Measurements from ENCODE around the gene NFE2L3. TPM values are rescaled to one million over a fixed set of nuclear protein-coding genes. Genes with fewer than 3 reads are reported as not detected.

NFE2L3 gene
- total and polyA plus RNA-seq, 2 donors (not counting 3 experiments of a cell fraction or from before 2014, with no cell fraction given) = 29.6 to 40.2 TPM

DNA sequence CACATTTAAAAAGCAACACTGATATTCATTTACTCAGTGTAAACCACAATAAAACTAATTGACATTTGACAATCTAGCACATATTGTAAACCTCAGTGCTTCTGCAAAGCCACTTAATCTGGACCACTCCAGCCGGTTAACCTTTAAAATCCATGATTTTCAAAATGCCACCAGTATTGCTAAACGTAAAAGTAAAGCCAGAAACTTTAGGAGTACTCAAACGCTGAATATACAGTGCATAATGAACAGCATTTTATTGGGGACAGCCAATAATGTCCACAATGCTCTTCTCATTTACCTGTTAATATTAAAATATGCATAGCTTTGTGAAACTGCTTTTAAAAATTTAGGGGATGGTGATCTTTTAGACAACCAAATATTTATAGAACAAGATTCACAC lies 37.7 kb downstream of the NFE2L3 start:
- ChIA-PET CTCF (interaction anchor here (1.2 to 2.1 kb wide), 7 partner anchors 10 to 478 kb away, joined by 3 to 13 read pairs (median 5); partner anchors contain the start of genes HNRNPA2B1 and NFE2L3), POLR2A (interaction anchor here (1.0 to 3.1 kb wide), 4 partner anchors 9 to 38 kb away, joined by 3 to 9 read pairs (median 6); partner anchors contain the start of gene NFE2L3)
- peaks cover 38 to 68% of the 10 kb centered on the region in 2 experiments for H3K36me3 ChIP-seq (ENCODE audit: control insufficient read depth in 2 of 2, extremely low read depth in 1 of 2, insufficient read depth in 2 of 2, low read length in 2 of 2)
- H4K20me1 ChIP-seq (replicated peaks; ENCODE audit: control insufficient read depth, extremely low read depth, insufficient read depth, low read length) = peaks cover 35% of the 10 kb centered on the region
- H3K9ac ChIP-seq (replicated peaks; ENCODE audit: extremely low read depth, insufficient read depth, low read length) = no peak overlapping the region
- no peak overlapping the region for H3K4me3 ChIP-seq (replicated peaks in 1 of 3; ENCODE audit: insufficient read depth in 1 of 3, low read depth in 1 of 3, low read length in 3 of 3)
- DNase-seq (ENCODE audit: low read depth, low spot score) (no peak), FAIRE-seq (no peak)
- H3K27ac ChIP-seq (ENCODE audit: insufficient read depth, low read depth, low read length) = no peak overlapping the region
- TF ChIP-seq GATA2 (IDR thresholded peaks at IDR 0.05; ENCODE audit: insufficient read depth, insufficient read length, low read depth, low read length) = no peak
- TF ChIP-seq, protein P1, sequence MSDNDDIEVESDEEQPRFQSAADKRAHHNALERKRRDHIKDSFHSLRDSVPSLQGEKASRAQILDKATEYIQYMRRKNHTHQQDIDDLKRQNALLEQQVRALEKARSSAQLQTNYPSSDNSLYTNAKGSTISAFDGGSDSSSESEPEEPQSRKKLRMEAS (IDR thresholded peaks at IDR 0.05; ENCODE audit: insufficient read depth, insufficient read length) = no peak
- TF ChIP-seq, protein P2, sequence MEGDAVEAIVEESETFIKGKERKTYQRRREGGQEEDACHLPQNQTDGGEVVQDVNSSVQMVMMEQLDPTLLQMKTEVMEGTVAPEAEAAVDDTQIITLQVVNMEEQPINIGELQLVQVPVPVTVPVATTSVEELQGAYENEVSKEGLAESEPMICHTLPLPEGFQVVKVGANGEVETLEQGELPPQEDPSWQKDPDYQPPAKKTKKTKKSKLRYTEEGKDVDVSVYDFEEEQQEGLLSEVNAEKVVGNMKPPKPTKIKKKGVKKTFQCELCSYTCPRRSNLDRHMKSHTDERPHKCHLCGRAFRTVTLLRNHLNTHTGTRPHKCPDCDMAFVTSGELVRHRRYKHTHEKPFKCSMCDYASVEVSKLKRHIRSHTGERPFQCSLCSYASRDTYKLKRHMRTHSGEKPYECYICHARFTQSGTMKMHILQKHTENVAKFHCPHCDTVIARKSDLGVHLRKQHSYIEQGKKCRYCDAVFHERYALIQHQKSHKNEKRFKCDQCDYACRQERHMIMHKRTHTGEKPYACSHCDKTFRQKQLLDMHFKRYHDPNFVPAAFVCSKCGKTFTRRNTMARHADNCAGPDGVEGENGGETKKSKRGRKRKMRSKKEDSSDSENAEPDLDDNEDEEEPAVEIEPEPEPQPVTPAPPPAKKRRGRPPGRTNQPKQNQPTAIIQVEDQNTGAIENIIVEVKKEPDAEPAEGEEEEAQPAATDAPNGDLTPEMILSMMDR (IDR thresholded peaks at IDR 0.05; ENCODE audit: extremely low read depth in 1 of 2, insufficient read depth in 1 of 2, low read depth in 1 of 2, low read length in 2 of 2) = no peak
- no peak for TF ChIP-seq MYC (IDR thresholded peaks at IDR 0.05; ENCODE audit: low read depth, low read length)
- TF ChIP-seq POLR2A (IDR thresholded peaks at IDR 0.05; ENCODE audit: low read depth, low read length) = no peak
- TF ChIP-seq JUN (IDR thresholded peaks at IDR 0.05; ENCODE audit: borderline replicate concordance, insufficient read depth, insufficient read length, low read depth) = no peak
- TF ChIP-seq FOS (IDR thresholded peaks at IDR 0.05; ENCODE audit: borderline replicate concordance, insufficient read depth, low read length) = no peak
- no peak for TF ChIP-seq POLR2AphosphoS5 (IDR thresholded peaks at IDR 0.05; ENCODE audit: insufficient read depth, low read depth, low read length)
- TF ChIP-seq EZH2 (IDR thresholded peaks at IDR 0.05; ENCODE audit: borderline replicate concordance, low read depth, low read length, severe bottlenecking) = no peak
- no peak overlapping the region for H3K4me2 ChIP-seq (ENCODE audit: insufficient read depth, low read length)
- BruUV-seq (replicated peaks) = no TSS peak
- no peak overlapping the region for H2AFZ ChIP-seq (ENCODE audit: low read depth, low read length)
- dilution Hi-C loops (cut with MboI; ENCODE audit: extremely low pct_ligation_motif_present, low sequenced_read_pairs) (loop anchor here (25.0 kb wide), 1 partner anchor 973 kb away; the partner anchor contains the start of genes HOXA10, HOXA3, HOXA7 and HOXA9), intact Hi-C loops (cut with micrococcal nuclease) (no loop called here)
- H3K79me2 ChIP-seq (ENCODE audit: control insufficient read depth, insufficient read depth, low read length) = peaks cover 58% of the 10 kb centered on the region
- no peaks in the 10 kb centered on the region for H3K9me1 ChIP-seq (replicated peaks; ENCODE audit: control insufficient read depth, extremely low read depth, insufficient read depth, low read length)
- peaks cover 22% of the 10 kb centered on the region for H3K4me1 ChIP-seq (ENCODE audit: control insufficient read depth, extremely low read depth, insufficient read depth, low read length)
- no peaks in the 10 kb centered on the region for H3K9me3 ChIP-seq (replicated peaks; ENCODE audit: control insufficient read depth, insufficient read depth, low read length)
- H3K27me3 ChIP-seq (ENCODE audit: control insufficient read depth in 2 of 2, insufficient read depth in 2 of 2, low read length in 2 of 2) = no peaks in the 10 kb centered on the region

Measured in endothelial cell of umbilical vein (primary cell).